Measurements from ENCODE around the gene TBC1D3B.

DNA sequence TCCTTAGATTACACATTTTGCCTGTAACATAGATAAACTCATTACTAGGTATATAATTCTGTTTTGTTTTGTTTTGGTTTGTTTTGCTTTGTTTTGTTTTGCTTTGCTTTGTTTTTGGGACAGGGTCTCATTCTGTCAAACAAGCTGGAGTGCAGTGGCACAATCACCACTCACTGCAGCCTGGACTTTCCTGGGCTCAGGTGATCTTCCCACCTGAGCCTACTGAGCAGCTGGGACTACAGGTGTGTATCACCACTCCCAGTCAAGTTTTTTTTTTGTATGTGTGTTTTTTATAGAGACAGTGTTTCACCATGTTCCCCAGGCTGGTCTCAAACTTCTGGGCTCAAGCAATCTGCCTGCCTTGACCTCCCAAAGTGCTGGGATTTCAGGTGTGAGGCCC lies 33.1 kb upstream of the TBC1D3B start:
- TF ChIP-seq POLR2AphosphoS5 (IDR thresholded peaks at IDR 0.05; ENCODE audit: low read depth, low read length) (no peak), POLR2A (IDR thresholded peaks at IDR 0.05; ENCODE audit: low read depth, low read length) (no peak)

All from GM12891 (cell line).